ENCODE data around the gene MVB12B.

The MVB12B gene

GRCh38 chr9:126383406-126384046, 56.9 kb downstream of the MVB12B start:
- no peak overlapping the region for H3K27ac ChIP-seq
- TF ChIP-seq CTCF (conservative IDR thresholded peaks at IDR 0.05), result no peak

GRCh38 chr9:126384926-126385325, 58.3 kb downstream of the MVB12B start:
- no peak for TF ChIP-seq CTCF (conservative IDR thresholded peaks at IDR 0.05)
- no peak overlapping the region for H3K27ac ChIP-seq

- peak; percentile 52 for TF ChIP-seq CTCF (conservative IDR thresholded peaks at IDR 0.05)
- H3K27ac ChIP-seq, result no peak overlapping the region
Observed at GRCh38 chr9:126386088-126386487, 59.5 kb downstream of the MVB12B start.

GRCh38 chr9:126386776-126387175, 60.1 kb downstream of the MVB12B start:
- TF ChIP-seq CTCF (conservative IDR thresholded peaks at IDR 0.05), result no peak

GRCh38 chr9:126388964-126389708, 62.5 kb downstream of the MVB12B start:
- TF ChIP-seq CTCF (conservative IDR thresholded peaks at IDR 0.05), result no peak
- no peak overlapping the region for H3K27ac ChIP-seq

More at GRCh38 chr9:126386776-126387175, 60.1 kb downstream of the MVB12B start:
- no peak overlapping the region for H3K27ac ChIP-seq

- no peak overlapping the region for H3K27ac ChIP-seq
- no peak for TF ChIP-seq CTCF (conservative IDR thresholded peaks at IDR 0.05)
Observed at GRCh38 chr9:126389992-126390391, 63.4 kb downstream of the MVB12B start.

- no peak overlapping the region for H3K27ac ChIP-seq
Observed at GRCh38 chr9:126390923-126391322, 64.3 kb downstream of the MVB12B start.

More at GRCh38 chr9:126390923-126391322, 64.3 kb downstream of the MVB12B start:
- no peak for TF ChIP-seq CTCF (conservative IDR thresholded peaks at IDR 0.05)
